GM18517 (cell line): ENCODE data around the gene NHEJ1.
A peak's percentile ranks its signal among the peaks of the same experiment; 100 is the strongest.

Experiments
- ATAC-seq: cut with Tn5 transposase; IDR thresholded peaks from one replicate; pipeline ENCODE4 v1.9.1; 2021; ENCODE audit warnings: mild to moderate bottlenecking, moderate library complexity; ENCODE audit not compliant: unreplicated experiment

NHEJ1 gene

DNA sequence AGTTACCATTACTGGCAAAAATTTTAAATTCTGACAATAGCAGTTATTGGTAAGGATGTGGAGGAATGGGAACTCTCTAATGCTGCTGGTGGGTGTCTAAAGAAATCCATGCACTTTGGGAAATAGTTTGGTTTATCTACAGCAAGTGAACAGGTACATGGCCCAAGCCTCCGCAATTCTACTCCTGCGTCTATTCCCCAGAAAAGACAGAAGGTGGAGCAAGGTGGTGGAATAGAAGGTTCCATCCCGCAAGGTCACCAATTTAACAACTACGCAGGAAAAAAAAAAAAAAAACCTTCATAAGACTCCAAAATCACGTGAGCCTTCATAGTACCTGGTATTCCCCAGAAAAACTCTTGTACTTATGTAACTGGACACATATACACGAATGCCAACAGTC is 125.8 kb downstream of the NHEJ1 start:
- ATAC-seq, result no peak

DNA sequence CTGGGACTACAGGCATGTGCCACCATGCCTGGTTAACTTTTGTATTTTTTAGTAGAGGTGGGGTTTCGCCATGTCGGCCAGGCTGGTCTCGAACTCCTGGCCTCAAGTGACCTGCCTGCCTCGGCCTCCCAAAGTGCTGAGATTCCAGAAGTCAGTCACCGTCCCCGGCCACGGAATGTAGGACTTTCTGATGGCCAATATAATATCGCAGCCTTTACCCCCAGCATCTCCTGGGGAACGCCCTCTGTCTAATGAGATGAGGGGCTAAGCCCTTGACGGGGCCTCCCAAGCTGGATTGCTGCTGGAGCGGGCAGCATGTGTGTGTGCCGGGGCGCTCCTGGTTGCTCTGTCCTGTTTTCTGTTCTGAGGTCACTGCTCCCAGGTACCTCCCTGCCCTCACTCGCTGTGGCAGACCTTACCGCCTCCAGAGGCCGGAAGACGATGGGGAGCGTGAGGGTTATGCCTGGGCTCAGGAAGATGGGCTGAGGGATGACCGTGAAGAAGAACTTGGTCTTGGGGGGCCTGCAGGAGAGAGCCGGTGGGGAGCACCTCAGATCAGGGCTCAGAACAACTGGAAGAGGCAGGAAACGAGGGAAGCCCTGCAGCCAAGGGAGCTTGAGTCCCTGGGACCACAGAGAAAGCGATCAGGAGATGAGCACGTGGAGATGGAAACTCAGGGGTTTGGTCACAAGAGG is 128.4 kb downstream of the NHEJ1 start:
- ATAC-seq, result no peak

DNA sequence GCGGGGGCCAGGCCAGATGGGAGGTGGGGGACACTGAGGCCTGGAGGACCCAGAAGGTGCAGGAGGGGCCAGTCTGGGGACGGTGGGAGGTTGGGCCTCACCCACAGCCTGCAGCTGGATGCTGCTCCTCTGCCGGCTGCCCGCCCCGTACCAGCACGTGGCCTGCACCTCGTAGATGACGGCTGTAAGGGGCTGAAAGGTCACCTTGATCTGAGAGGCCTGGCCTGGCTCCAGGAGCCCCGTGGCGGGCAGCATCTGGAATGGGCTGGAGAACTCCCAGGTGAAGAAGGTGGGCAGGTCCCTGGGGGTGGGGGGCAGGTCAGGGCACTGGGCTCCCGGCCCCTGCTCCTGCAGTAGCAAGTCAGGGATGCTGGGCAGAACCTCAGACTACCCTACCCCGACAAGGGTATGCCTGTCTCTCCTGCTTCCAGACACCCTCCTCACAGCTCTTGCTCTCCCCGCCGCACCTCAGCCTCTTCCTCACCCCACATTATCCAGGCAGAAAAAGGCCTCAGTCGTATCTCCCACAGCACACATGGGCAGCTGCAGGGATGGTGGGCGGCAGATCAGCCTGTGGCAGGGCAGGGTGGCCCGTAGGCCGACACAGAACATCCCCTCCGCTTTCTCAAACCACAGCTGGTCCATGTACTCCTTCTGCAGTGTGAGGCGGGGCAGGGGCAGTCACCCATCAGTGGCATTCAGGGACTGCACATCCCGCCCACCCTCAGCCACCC is 129.4 kb downstream of the NHEJ1 start:
- no peak for ATAC-seq

DNA sequence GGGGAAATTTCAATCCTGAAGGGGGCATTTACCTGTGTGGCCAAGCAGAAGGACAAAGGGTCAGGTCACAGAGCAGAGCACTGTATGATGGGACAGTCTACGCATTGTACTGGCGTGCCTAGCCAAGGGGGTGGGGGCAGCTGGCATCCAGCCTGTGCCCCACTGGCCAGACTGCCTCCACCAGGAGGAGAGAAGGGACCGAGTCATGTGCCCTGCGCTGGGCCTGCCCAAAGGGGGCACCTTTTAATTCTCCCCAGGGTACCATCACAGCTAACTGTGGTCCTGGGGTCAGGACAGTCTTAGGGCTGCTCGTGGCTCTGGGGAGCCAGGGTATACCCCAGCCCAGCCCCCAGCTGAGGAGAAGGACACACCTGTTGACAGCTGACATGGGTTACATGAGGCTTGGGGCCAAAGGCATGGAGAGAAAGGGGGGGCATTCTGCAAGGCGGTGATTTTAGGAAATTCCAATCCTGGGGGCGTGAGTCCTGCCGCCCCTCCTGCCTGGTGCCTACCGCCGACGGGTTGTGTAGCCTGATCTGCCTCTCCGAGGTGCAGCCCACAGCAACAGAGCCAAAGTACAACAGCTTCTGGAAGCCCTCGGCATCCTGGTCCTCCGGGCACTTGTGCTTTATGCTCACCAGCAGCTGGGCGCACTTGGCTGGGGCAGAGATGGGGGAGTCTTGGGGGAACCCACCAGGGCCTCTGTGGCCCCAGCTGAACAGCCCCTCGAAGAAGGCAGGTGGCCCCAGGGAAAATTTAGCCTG is 130.3 kb downstream of the NHEJ1 start:
- ATAC-seq, result no peak

DNA sequence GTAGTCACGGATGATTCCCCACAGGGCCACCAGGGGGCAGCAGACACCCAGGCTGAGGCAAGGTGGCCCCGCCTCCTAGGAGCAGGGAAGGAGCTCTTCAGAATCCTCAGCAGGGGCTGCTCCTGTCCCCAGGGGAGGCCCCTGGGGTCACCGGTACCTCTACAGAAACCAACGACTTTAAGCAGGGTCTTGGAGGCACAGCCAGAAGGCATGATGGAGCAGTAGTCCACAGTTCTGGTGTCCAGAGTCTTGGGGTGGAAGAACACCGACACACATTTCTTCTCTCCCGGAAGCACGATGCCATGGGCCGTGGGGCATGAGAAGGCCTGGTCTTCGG is 130.8 kb downstream of the NHEJ1 start:
- ATAC-seq, result peak; percentile 64

DNA sequence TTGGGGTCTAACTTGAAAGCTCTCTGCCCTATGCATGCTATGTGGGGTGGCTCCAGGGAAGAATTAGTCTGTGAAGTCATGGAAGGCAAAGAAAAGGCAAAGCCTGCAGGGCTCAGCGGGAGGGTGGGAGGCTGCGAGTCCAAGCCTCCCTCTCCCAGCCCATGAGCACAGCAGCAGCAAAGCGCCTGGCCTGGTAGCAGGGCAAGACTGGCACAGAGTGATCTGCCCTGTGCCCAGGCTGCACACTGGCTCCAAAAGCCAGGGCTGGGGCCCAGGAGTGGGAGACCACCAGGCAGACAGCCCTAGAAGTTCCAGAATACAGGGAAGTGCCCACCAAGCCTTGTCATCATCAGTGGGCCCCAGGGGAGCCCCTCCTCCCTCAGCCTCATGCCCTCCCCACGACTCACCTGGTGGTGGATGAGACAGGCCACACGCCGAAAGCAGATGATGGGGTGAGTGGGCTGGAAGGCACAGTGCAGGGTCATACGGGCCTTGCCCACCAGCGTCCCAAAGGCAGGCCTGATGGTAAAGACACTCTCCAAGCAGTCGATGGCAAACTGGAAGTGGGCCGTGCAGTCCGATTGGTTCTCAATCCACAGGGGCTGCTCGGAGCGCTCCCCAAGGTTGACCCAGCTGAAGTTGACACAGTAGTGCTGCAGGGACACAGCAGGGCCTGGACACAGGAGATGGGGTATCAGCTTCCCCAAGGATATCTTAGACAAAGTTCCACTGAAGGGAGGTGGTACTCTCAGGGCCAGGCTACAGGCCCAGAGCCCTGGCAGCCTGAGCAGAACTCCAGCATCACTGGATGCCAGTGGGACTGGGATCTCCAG is 131.4 kb downstream of the NHEJ1 start:
- no peak for ATAC-seq

DNA sequence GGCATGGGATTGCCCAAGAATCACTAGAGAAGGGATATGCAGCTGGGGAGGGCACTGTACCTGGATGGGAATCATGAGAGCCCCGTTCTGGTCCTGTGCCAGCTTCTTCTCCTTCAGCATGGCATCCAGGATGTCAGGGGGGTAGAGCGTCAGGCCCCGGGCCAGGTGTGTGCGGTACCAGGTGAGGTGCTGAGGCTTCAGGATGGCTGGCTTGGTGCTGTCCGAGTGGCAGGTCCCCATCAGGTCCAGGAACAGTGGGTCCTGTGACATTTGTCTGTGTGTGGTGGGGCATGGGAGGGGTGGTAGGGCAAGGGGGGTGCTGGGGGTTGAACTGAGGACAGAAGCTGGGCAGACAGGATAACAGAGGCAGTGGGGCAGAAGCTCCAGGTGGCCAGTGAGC is 132.5 kb downstream of the NHEJ1 start:
- ATAC-seq, result no peak

DNA sequence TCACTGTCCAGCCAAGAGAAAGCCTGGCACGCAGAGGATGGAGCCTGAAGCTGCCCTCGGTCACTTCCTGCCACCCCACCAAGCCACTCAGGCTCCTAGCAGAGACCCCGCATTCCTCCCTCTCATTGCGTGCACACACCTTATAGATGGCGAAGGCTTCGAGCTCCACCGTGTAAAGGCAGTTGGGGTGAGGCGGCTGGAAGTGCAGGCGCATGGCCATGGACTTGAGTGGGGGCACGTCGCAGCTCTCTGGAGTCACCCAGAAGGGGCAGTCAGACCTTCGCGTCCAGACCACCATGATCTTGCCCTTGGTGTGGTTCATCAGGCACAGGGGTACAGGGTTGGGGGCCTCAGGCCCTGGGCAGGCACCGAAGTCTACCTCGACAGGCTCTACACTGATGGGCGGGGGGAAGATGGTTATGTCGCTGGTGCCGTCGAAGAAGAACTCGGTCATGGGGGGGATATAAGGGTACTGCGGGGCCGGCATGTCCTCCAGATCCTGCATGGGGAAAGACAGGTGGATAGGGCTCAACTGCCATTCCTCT is 133.0 kb downstream of the NHEJ1 start:
- ATAC-seq, result no peak

DNA sequence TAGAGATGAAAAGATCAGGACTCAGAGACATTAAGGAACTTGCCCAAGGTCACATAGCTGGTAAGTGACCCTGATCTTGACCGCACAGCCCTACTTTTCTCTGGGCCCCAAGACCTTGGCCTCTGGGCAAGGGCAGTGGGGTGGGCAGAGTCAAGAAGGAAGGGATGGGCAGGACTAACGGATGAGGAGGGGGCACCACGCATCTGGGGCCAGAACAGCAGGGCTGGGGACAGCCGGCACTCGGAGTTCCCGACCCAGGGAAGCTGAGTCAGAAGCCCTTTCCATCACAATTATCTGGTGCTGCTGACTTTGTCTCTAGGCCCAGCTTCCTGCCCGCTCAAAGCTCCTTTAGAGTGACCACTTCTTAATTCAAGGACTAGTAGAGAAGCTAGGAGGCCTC is 133.7 kb downstream of the NHEJ1 start:
- ATAC-seq, result no peak

DNA sequence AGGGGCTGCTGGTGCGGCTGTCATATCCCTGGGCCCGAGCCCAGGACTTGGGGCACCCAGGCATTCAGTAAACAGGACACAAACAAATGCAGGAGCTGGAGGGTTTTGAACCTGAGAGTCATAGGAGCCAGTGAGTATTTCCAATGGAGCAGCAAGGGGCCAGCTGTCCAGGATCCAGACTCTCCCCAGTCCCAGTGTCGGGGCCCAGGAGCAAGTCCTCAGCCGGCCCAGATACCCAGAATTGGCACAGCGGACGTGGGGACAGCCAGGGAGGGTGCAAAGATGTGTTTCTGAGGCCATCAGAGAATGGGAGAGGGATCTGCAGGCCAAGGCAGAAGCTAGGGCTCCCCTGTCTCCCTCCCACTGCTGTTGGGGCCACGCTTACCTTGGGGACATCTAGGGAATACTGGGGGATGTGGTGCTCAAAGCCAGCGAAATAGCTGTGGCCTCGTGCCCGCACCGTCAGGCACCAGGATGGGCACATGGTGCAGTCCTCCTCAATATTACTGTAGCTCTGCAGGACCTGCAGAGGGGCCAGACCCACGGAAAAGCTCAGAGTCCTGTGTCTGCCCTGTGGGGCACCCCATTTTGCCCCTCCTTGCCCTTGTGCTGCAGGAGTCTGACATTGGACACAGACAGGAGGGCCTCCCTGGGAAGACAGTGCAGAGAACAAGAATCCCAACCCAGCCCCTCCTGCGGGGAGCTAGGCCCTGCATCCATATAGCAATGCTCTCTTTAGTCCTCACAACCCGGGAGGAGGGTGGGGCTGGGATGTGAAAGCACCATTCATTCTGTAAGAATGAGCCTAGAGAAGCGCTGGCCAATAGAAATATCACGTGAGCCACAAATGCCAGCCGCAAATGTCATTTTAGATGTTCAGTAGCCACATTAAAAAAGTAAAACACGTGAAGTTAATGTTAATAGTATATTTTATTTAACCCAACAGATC is 134.7 kb downstream of the NHEJ1 start:
- no peak for ATAC-seq
